SK-N-SH (cell line): ENCODE results near the gene CSRP1. TPM values are rescaled to one million over a fixed set of nuclear protein-coding genes. Genes with fewer than 3 reads are reported as not detected.

ENCODE experiments used
- CTCF ChIA-PET: fragments of 300-600, 350-600 bp; formaldehyde crosslinking; extraction: SDS; loops from one replicate; lab custom pipeline; 2021; lab: Yijun Ruan, JAX
- POLR2A ChIA-PET: fragments of 350-600 bp; sonication (Branson Sonifier 250); formaldehyde crosslinking; extraction: SDS; loops from one replicate; lab custom pipeline; 2020; ENCODE audit warnings: antibody characterized with exemption, inconsistent platforms; lab: Yijun Ruan, JAX
- DNase-seq: peaks from one replicate; pipeline ENCODE4 v3.0.0; 2012
- H2AFZ ChIP-seq: fragments of 200-600 bp; sonication (generic); 2 replicates; pipeline ENCODE4 v1.8.1; 2016; ENCODE audit warnings: antibody characterized with exemption, mild to moderate bottlenecking, low read depth
- H3F3A ChIP-seq: fragments of 200-600 bp; sonication (generic); replicated peaks from 2 replicates; pipeline ENCODE3; 2016; ENCODE audit warnings: antibody characterized with exemption, mild to moderate bottlenecking; ENCODE audit not compliant: insufficient read depth
- H3K27ac ChIP-seq, 2 experiments: fragments of 200-500 bp in 1 of 2; fragments of 200-600 bp in 1 of 2; sonication (Bioruptor generic) in 1 of 2; sonication (generic), shearing (Covaris generic) in 1 of 2; 2 replicates each; pipeline versions ENCODE4 v1.5.1 to v1.6.1; 2014 to 2016; ENCODE audit warnings: low read depth in 2 of 2, inconsistent platforms in 1 of 2, low read length in 1 of 2, mild to moderate bottlenecking in 1 of 2, mixed read lengths in 1 of 2
- H3K27me3 ChIP-seq: fragments of 200-600 bp; sonication (generic), shearing (Covaris generic); 2 replicates; pipeline ENCODE4 v1.6.1; 2016; ENCODE audit warnings: mixed run types; ENCODE audit not compliant: insufficient read depth
- H3K36me3 ChIP-seq, 2 experiments: fragments of 200-500 bp in 1 of 2; fragments of 200-600 bp in 1 of 2; sonication (Bioruptor generic) in 1 of 2; sonication (generic) in 1 of 2; replicated peaks in 1 of 2; 2 replicates each; pipeline versions ENCODE3 to v1.5.1; 2014 to 2016; ENCODE audit warnings: low read length in 1 of 2, mild to moderate bottlenecking in 1 of 2; ENCODE audit not compliant: insufficient read depth in 2 of 2, control insufficient read depth in 1 of 2
- H3K4me1 ChIP-seq, 2 experiments: fragments of 200-500 bp in 1 of 2; fragments of 200-600 bp in 1 of 2; sonication (Bioruptor generic) in 1 of 2; sonication (generic), shearing (Covaris generic) in 1 of 2; 2 replicates each; pipeline versions ENCODE4 v1.5.1 to v1.6.1; 2014 to 2016; ENCODE audit warnings: low read depth in 1 of 2, low read length in 1 of 2, mixed run types in 1 of 2; ENCODE audit not compliant: insufficient read depth in 2 of 2, control insufficient read depth in 1 of 2
- H3K4me2 ChIP-seq: fragments of 200-600 bp; sonication (generic), shearing (Covaris generic); 2 replicates; pipeline ENCODE4 v1.6.1; 2017; ENCODE audit warnings: mixed run types
- H3K4me3 ChIP-seq, 2 experiments: fragments of 200-500 bp in 1 of 2; fragments of 200-600 bp in 1 of 2; sonication (Bioruptor generic) in 1 of 2; sonication (generic), shearing (Covaris generic) in 1 of 2; 2 replicates each; pipeline versions ENCODE4 v1.5.1 to v1.8.1; 2014 to 2016; ENCODE audit warnings: low read depth in 2 of 2, inconsistent platforms in 1 of 2, low read length in 1 of 2, mild to moderate bottlenecking in 1 of 2, mixed read lengths in 1 of 2, moderate library complexity in 1 of 2
- H3K79me2 ChIP-seq: fragments of 200-600 bp; sonication (generic); 2 replicates; pipeline ENCODE4 v1.8.1; 2017; ENCODE audit warnings: mild to moderate bottlenecking; ENCODE audit not compliant: insufficient read depth
- H3K9ac ChIP-seq: fragments of 200-600 bp; sonication (generic); 2 replicates; pipeline ENCODE4 v1.6.1; 2017; ENCODE audit warnings: mixed run types
- H3K9me2 ChIP-seq: fragments of 200-600 bp; sonication (generic); 2 replicates; pipeline ENCODE4 v1.6.1; 2017; ENCODE audit warnings: mixed run types
- H3K9me3 ChIP-seq: fragments of 200-600 bp; sonication (generic); 2 replicates; pipeline ENCODE4 v1.6.1; 2017; ENCODE audit warnings: mixed run types, mild to moderate bottlenecking, moderate library complexity
- H4K20me1 ChIP-seq: fragments of 200-600 bp; sonication (generic); 2 replicates; pipeline ENCODE4 v1.6.1; 2017; ENCODE audit warnings: mild to moderate bottlenecking, mixed run types; ENCODE audit not compliant: insufficient read depth
- CHD2 ChIP-seq: fragments of 150-350 bp; IDR thresholded peaks from 2 replicates; pipeline ENCODE4 v1.6.1; 2018; ENCODE audit warnings: low read length; ENCODE audit not compliant: partially characterized antibody
- ELF1 ChIP-seq: IDR thresholded peaks from 2 replicates; pipeline ENCODE4 v1.4.0; 2012
- EP300 ChIP-seq, 2 experiments: IDR thresholded peaks; 2 replicates each; pipeline versions ENCODE4 v1.4.0 to v1.6.1; 2012; ENCODE audit warnings: borderline replicate concordance in 1 of 2, low read depth in 1 of 2, low read length in 1 of 2
- EZH2phosphoT487 ChIP-seq: fragments of 200-600 bp; sonication (generic); IDR thresholded peaks from 2 replicates; pipeline ENCODE4 v1.6.1; 2017; ENCODE audit warnings: low read depth, mixed run types, mild to moderate bottlenecking, antibody characterized with exemption, moderate library complexity, borderline replicate concordance
- FOSL2 ChIP-seq: IDR thresholded peaks from 2 replicates; pipeline ENCODE4 v1.4.0; 2012; ENCODE audit warnings: low read depth, mild to moderate bottlenecking, moderate library complexity, borderline replicate concordance
- FOXM1 ChIP-seq: IDR thresholded peaks from 2 replicates; pipeline ENCODE4 v1.4.0; 2012; ENCODE audit warnings: low read depth, mild to moderate bottlenecking
- GABPA ChIP-seq: IDR thresholded peaks from 2 replicates; pipeline ENCODE4 v1.4.0; 2012; ENCODE audit warnings: low read depth, mild to moderate bottlenecking
- JUND ChIP-seq: IDR thresholded peaks from 2 replicates; pipeline ENCODE4 v1.4.0; 2012
- NFIC ChIP-seq: IDR thresholded peaks from 2 replicates; pipeline ENCODE4 v1.4.0; 2012; ENCODE audit warnings: borderline replicate concordance
- POLR2AphosphoS5 ChIP-seq: IDR thresholded peaks from 2 replicates; pipeline ENCODE4 v1.6.1; 2012; ENCODE audit warnings: low read depth, low read length
- RCOR1 ChIP-seq: fragments of 150-350 bp; IDR thresholded peaks from 2 replicates; pipeline ENCODE4 v1.6.1; 2017; ENCODE audit warnings: antibody characterized with exemption, low read length
- RXRA ChIP-seq: IDR thresholded peaks from 2 replicates; pipeline ENCODE4 v1.4.0; 2012; ENCODE audit warnings: low read depth, mild to moderate bottlenecking, borderline replicate concordance
- SIN3A ChIP-seq: IDR thresholded peaks from 2 replicates; pipeline ENCODE4 v1.6.1; 2012; ENCODE audit warnings: low read depth, mild to moderate bottlenecking, low read length, moderate library complexity, borderline replicate concordance
- SMC3 ChIP-seq: IDR thresholded peaks from 2 replicates; pipeline ENCODE4 v1.6.1; 2012; ENCODE audit warnings: low read depth, low read length, improper control_type of control experiment
- TCF12 ChIP-seq: IDR thresholded peaks from 2 replicates; pipeline ENCODE4 v1.4.0; 2012
- TEAD4 ChIP-seq: IDR thresholded peaks from 2 replicates; pipeline ENCODE4 v1.4.0; 2012; ENCODE audit warnings: mild to moderate bottlenecking, borderline replicate concordance; ENCODE audit not compliant: insufficient read depth
- YY1 ChIP-seq: IDR thresholded peaks from 2 replicates; pipeline ENCODE4 v1.4.0; 2012; ENCODE audit warnings: low read depth, mild to moderate bottlenecking
- WGBS: methylation state at CpG from one replicate; pipeline ENCODE4 v1.1.6; 2017; ENCODE audit warnings: low lambda C conversion rate; 5-methylcytosine and 5-hydroxymethylcytosine counted together
- polyA plus RNA-seq, 3 experiments: library from polyadenylated mRNA; depleted of rRNA; stranded (reverse); fragments of >200 nt; gene quantifications; 2 replicates each; pipeline ENCODE4 v1.2.3, GENCODE V29; 2012
- TF ChIP-seq, protein P1 (sequence below): IDR thresholded peaks from 2 replicates; pipeline ENCODE4 v1.6.1; 2012; ENCODE audit warnings: mild to moderate bottlenecking, low read depth, low read length, moderate library complexity
- TF ChIP-seq, protein P2 (sequence below): IDR thresholded peaks from 2 replicates; pipeline ENCODE4 v1.4.0; 2012; ENCODE audit warnings: low read depth, borderline replicate concordance
- TF ChIP-seq, protein P3 (sequence below): IDR thresholded peaks from 2 replicates; pipeline ENCODE4; 2012
- TF ChIP-seq, protein P4 (sequence below): fragments of 150-350 bp; IDR thresholded peaks from 2 replicates; pipeline ENCODE4 v1.6.1; 2017; ENCODE audit warnings: antibody characterized with exemption, low read length, low read depth, borderline replicate concordance
- TF ChIP-seq, protein P5 (sequence below): IDR thresholded peaks from 2 replicates; pipeline ENCODE4 v1.4.0; 2012; ENCODE audit warnings: low read depth

Gene CSRP1
- polyA plus RNA-seq, 1 of the 3 experiments (the other 2 are of a cell fraction), result 373 TPM

DNA sequence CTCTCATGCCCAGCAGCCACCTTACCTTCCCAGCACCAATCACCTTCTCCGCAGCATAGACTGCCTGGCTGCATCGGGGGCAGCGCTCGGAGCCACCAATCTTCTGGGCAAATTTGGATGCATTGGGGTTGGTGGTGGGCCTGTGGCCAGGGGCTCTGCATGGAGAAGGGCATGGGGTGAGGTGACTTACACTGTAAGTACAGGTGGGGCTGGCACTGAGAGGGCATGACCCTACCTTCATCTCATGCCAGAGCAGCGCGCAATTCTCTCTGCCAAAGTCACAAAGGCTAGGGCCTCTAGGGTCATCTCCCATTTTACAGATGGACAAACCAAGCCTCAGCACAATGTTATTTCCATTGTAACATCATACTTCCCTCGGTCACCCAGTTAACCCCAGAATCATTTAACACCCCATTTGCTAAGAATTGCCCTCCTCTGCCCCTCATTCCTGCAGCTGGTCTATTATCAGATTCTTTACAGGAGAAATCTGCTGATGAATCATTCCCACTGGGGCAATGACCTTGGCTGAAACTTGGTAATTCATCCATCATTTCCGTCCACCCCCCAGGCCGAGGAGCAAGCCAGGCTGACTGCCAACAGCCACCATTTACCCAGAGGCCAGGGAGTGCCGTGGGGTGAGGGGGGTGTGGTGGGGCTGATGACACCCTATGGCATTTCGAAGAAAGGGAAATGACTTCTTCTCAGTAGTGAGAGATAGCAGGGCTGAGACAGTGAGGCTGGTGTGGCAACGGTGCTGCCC is 17.9 kb downstream of the CSRP1 start:
- H3K27me3 ChIP-seq, result no peaks in the 10 kb centered on the region
- TF ChIP-seq, protein P1, sequence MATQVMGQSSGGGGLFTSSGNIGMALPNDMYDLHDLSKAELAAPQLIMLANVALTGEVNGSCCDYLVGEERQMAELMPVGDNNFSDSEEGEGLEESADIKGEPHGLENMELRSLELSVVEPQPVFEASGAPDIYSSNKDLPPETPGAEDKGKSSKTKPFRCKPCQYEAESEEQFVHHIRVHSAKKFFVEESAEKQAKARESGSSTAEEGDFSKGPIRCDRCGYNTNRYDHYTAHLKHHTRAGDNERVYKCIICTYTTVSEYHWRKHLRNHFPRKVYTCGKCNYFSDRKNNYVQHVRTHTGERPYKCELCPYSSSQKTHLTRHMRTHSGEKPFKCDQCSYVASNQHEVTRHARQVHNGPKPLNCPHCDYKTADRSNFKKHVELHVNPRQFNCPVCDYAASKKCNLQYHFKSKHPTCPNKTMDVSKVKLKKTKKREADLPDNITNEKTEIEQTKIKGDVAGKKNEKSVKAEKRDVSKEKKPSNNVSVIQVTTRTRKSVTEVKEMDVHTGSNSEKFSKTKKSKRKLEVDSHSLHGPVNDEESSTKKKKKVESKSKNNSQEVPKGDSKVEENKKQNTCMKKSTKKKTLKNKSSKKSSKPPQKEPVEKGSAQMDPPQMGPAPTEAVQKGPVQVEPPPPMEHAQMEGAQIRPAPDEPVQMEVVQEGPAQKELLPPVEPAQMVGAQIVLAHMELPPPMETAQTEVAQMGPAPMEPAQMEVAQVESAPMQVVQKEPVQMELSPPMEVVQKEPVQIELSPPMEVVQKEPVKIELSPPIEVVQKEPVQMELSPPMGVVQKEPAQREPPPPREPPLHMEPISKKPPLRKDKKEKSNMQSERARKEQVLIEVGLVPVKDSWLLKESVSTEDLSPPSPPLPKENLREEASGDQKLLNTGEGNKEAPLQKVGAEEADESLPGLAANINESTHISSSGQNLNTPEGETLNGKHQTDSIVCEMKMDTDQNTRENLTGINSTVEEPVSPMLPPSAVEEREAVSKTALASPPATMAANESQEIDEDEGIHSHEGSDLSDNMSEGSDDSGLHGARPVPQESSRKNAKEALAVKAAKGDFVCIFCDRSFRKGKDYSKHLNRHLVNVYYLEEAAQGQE, result 0 out of 2 replicates have a peak, but pooled peaks have one; percentile 19
- TF ChIP-seq CHD2 (no peak), NFIC (peak; percentile 99), POLR2AphosphoS5 (peak; percentile 81; the same call in 1 of the 2 replicates), RXRA (peak; percentile 99), FOXM1 (peak; percentile 63; the same call in 1 of the 2 replicates), EZH2phosphoT487 (no peak), SIN3A (peak; percentile 71; the same call in 1 of the 2 replicates), ELF1 (peak; percentile 38; the same call in 1 of the 2 replicates), JUND (peak; percentile 96), TCF12 (peak; percentile 98), TEAD4 (peak; percentile 91), FOSL2 (peak; percentile 98), GABPA (peak; percentile 17; the same call in 1 of the 2 replicates), EP300 (IDR thresholded peaks at IDR 0.05; ENCODE audit: borderline replicate concordance in 1 of 2, low read depth in 1 of 2, low read length in 1 of 2) (peak; percentile 31 to 93; a peak in 3 of 4 replicates), SMC3 (no peak), YY1 (peak; percentile 72; the same call in 1 of the 2 replicates), RCOR1 (peak; percentile 34; the same call in 1 of the 2 replicates)
- TF ChIP-seq, protein P2, sequence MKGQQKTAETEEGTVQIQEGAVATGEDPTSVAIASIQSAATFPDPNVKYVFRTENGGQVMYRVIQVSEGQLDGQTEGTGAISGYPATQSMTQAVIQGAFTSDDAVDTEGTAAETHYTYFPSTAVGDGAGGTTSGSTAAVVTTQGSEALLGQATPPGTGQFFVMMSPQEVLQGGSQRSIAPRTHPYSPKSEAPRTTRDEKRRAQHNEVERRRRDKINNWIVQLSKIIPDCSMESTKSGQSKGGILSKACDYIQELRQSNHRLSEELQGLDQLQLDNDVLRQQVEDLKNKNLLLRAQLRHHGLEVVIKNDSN, result no peak
- TF ChIP-seq, protein P3, sequence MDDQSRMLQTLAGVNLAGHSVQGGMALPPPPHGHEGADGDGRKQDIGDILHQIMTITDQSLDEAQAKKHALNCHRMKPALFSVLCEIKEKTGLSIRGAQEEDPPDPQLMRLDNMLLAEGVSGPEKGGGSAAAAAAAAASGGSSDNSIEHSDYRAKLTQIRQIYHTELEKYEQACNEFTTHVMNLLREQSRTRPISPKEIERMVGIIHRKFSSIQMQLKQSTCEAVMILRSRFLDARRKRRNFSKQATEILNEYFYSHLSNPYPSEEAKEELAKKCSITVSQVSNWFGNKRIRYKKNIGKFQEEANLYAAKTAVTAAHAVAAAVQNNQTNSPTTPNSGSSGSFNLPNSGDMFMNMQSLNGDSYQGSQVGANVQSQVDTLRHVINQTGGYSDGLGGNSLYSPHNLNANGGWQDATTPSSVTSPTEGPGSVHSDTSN, result peak; percentile 97
- TF ChIP-seq, protein P4, sequence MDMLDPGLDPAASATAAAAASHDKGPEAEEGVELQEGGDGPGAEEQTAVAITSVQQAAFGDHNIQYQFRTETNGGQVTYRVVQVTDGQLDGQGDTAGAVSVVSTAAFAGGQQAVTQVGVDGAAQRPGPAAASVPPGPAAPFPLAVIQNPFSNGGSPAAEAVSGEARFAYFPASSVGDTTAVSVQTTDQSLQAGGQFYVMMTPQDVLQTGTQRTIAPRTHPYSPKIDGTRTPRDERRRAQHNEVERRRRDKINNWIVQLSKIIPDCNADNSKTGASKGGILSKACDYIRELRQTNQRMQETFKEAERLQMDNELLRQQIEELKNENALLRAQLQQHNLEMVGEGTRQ, result no peak
- TF ChIP-seq, protein P5, sequence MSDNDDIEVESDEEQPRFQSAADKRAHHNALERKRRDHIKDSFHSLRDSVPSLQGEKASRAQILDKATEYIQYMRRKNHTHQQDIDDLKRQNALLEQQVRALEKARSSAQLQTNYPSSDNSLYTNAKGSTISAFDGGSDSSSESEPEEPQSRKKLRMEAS, result peak; percentile 88
- TF ChIP-seq, all 33 proteins: peak for 17
- H3K4me3 ChIP-seq, result no peak overlapping the region
- ChIA-PET POLR2A (no interaction called here), CTCF (interaction anchor here (0.9 to 31.9 kb wide), 4 partner anchors 3 to 42 kb away, joined by 3 to 860 read pairs (median 432); partner anchors contain the start of gene CSRP1)
- H3F3A ChIP-seq, result peaks cover 32% of the 10 kb centered on the region
- 52% methylated on average over 12 of the region's 12 CpGs for WGBS
- DNase-seq, result peak; percentile 47
- peaks cover 22% of the 10 kb centered on the region for H3K79me2 ChIP-seq
- peaks cover 23 to 26% of the 10 kb centered on the region in 2 experiments for H3K36me3 ChIP-seq
- peaks cover 10% of the 10 kb centered on the region; the same call in 1 of the 2 replicates for H4K20me1 ChIP-seq
- no peak overlapping the region for H2AFZ ChIP-seq
- H3K4me2 ChIP-seq, result peak overlapping the region; percentile 35; the same call in 1 of the 2 replicates
- H3K27ac ChIP-seq, result peak overlapping the region; percentile 51 to 83; a peak in 3 of 4 replicates
- H3K4me1 ChIP-seq, result peaks cover 21 to 38% of the 10 kb centered on the region in 2 experiments
- H3K9me3 ChIP-seq, result no peaks in the 10 kb centered on the region
- H3K9ac ChIP-seq, result peak overlapping the region; percentile 22; the same call in 1 of the 2 replicates
- H3K9me2 ChIP-seq, result no peaks in the 10 kb centered on the region
